Adrenal gland (tissue), 12 donors: ENCODE data around the gene TPRG1L. TPM values are rescaled to one million over a fixed set of nuclear protein-coding genes. Genes with fewer than 3 reads are reported as not detected.

Experiments
- DNase-seq, 7 donors: peaks; one replicate each; pipeline ENCODE4 v3.0.0-alpha.2; 2019 to 2020
- H3K27ac ChIP-seq, 5 donors: fragments of 200-600 bp; sonication (generic) in 4 of 5; 1 replicate in 3 of 5; 2 replicates in 2 of 5; pipeline versions ENCODE4 v1.5.1 to v1.8.0; 2016 to 2020; ENCODE audit warnings: mild to moderate bottlenecking in 1 of 5
- H3K27me3 ChIP-seq: fragments of 200-600 bp; 2 replicates; pipeline ENCODE4 v1.8.0; 2021
- H3K36me3 ChIP-seq, 2 donors: fragments of 200-600 bp; replicated peaks in 1 of 2; 1 replicate in 1 of 2; 2 replicates in 1 of 2; pipeline versions ENCODE4 v1.5.1 to v1.8.0; 2018 to 2022
- H3K4me1 ChIP-seq, 2 donors: fragments of 200-600 bp; replicated peaks in 1 of 2; 1 replicate in 1 of 2; 2 replicates in 1 of 2; pipeline versions ENCODE4 v1.5.1 to v1.8.0; 2018 to 2021
- H3K4me3 ChIP-seq, 4 donors: fragments of 200-600 bp; sonication (generic) in 3 of 4; one replicate each; pipeline ENCODE4 v1.5.1; 2016 to 2018
- H3K9me3 ChIP-seq, 3 donors: fragments of 200-600 bp; sonication (generic) in 1 of 3; replicated peaks in 1 of 3; 1 replicate in 2 of 3; 2 replicates in 1 of 3; pipeline versions ENCODE4 v1.5.1 to v1.8.0; 2016 to 2021
- CTCF ChIP-seq, 6 experiments: fragments of 450-650 bp in 4 of 6; fragments of 200-600 bp in 2 of 6; sonication (generic) in 1 of 6; IDR thresholded peaks; 1 replicate in 5 of 6; 2 replicates in 1 of 6; pipeline versions ENCODE4 v1.5.1 to v1.8.0; 2016 to 2021; ENCODE audit warnings: antibody characterized with exemption in 6 of 6, mild to moderate bottlenecking in 2 of 6, moderate library complexity in 1 of 6
- POLR2A ChIP-seq, 2 donors: fragments of 450-650 bp; IDR thresholded peaks; one replicate each; pipeline ENCODE4 v1.6.1; 2017; ENCODE audit warnings: antibody characterized with exemption in 2 of 2, mild to moderate bottlenecking in 2 of 2, moderate library complexity in 1 of 2
- WGBS, 4 donors: extraction: QIAGEN DNeasy Blood & Tissue Kit in 2 of 4; methylation state at CpG; one replicate each; pipeline versions ENCODE4 v1.1.5 to v1.1.7; 2013 to 2017; 5-methylcytosine and 5-hydroxymethylcytosine counted together
- intact Hi-C, 2 donors: fragments of 100-400 bp; cut with DNase I; formaldehyde crosslinking; loops; one replicate each; pipeline versions ENCODE4 v1.14.1 to v1.15.0; 2022 to 2023
- polyA plus RNA-seq, 3 donors: library from polyadenylated mRNA; stranded (reverse); fragments of 200-250 nt in 2 of 3; fragments of 350-450 nt in 1 of 3; fragmentation: Illumina TruSeq in 1 of 3; extraction: RNeasy Lipid Tissue Mini Kit (QIAGEN cat#74804) in 1 of 3; gene quantifications; one replicate each; pipeline ENCODE4 v1.2.3, GENCODE V29; 2013 to 2014
- total RNA-seq, 9 donors: library from RNA; depleted of rRNA in 4 of 9; stranded (reverse); fragments of >200 nt in 4 of 9; fragments of 120-200 nt in 1 of 9; fragmentation: NEBNext Ultra II Directional in 1 of 9; extraction: Animal tissue kit (Norgen Biotek cat#: 25700) in 1 of 9; gene quantifications; one replicate each; pipeline versions ENCODE4 v1.1.0 to v1.2.4, GENCODE V29; 2013 to 2023
- donor health status: healthy with polysubstance abuse.
- donor health status: Bipolar disorder and iron deficiency.
- donor health status: DM: yes; HTN: yes; CAD: no.
- donor health status: DM: no; HTN: no; CAD: no.
- donor health status: DM: no; HTN: no; CAD: no.
- donor health status: DM: yes; HTN: yes; CAD: no.

Gene TPRG1L
- total and polyA plus RNA-seq, 12 donors = 15.8 to 52.1 (median 41.4) TPM

GRCh38 chr1:3641816-3642215, 17.0 kb downstream of the TPRG1L start:
- no peak for DNase-seq
- intact Hi-C loops = no loop called here
- 94 to 97% (median 94%) methylated on average over 11 of the region's 11 CpGs for WGBS, 4 donors
- no peak overlapping the region for H3K27ac ChIP-seq
- no peaks in the 10 kb centered on the region for H3K9me3 ChIP-seq
- H3K4me1 ChIP-seq = no peaks in the 10 kb centered on the region
- peaks cover 0 to 28% of the 10 kb centered on the region in 2 donors for H3K36me3 ChIP-seq
- H3K27me3 ChIP-seq = no peaks in the 10 kb centered on the region
- TF ChIP-seq POLR2A (IDR thresholded peaks at IDR 0.05) = no peak
- TF ChIP-seq CTCF (IDR thresholded peaks at IDR 0.05) = no peak
- no peak overlapping the region for H3K4me3 ChIP-seq

GRCh38 chr1:3642919-3643675, 18.3 kb downstream of the TPRG1L start:
- intact Hi-C loops = no loop called here
- peaks cover 0 to 18% of the 10 kb centered on the region in 2 donors for H3K36me3 ChIP-seq
- no peaks in the 10 kb centered on the region for H3K9me3 ChIP-seq
- DNase-seq = no peak
- H3K27me3 ChIP-seq = no peaks in the 10 kb centered on the region
- 90 to 95% (median 92%) methylated on average over 27 to 41 of the region's 43 CpGs for WGBS, 4 donors
- H3K27ac ChIP-seq = no peak overlapping the region
- H3K4me3 ChIP-seq = no peak overlapping the region
- no peaks in the 10 kb centered on the region for H3K4me1 ChIP-seq
- TF ChIP-seq CTCF (IDR thresholded peaks at IDR 0.05) = no peak
- no peak for TF ChIP-seq POLR2A (IDR thresholded peaks at IDR 0.05)

GRCh38 chr1:3644273-3644672, 19.5 kb downstream of the TPRG1L start:
- H3K4me3 ChIP-seq = no peak overlapping the region
- WGBS, 4 donors = 89 to 93% (median 90%) methylated on average over 14 to 18 of the region's 25 CpGs
- no peak overlapping the region for H3K27ac ChIP-seq
- H3K36me3 ChIP-seq = peaks cover 0 to 12% of the 10 kb centered on the region in 2 donors
- H3K27me3 ChIP-seq = no peaks in the 10 kb centered on the region
- H3K4me1 ChIP-seq = peaks cover 5 to 8% of the 10 kb centered on the region in 2 donors
- H3K9me3 ChIP-seq = no peaks in the 10 kb centered on the region
- intact Hi-C loops = no loop called here
- DNase-seq = no peak
- TF ChIP-seq POLR2A (IDR thresholded peaks at IDR 0.05) = no peak
- TF ChIP-seq CTCF (IDR thresholded peaks at IDR 0.05) = no peak

- DNase-seq = no peak
- Histone ChIP-seq H3K27me3 (peaks cover under 1% of the 10 kb centered on the region), H3K27ac (no peak overlapping the region), H3K36me3 (peaks cover 0 to 12% of the 10 kb centered on the region in 2 donors), H3K4me1 (peaks cover 7 to 13% of the 10 kb centered on the region in 2 donors), H3K9me3 (no peaks in the 10 kb centered on the region), H3K4me3 (no peak overlapping the region)
- TF ChIP-seq POLR2A (IDR thresholded peaks at IDR 0.05) = no peak
- TF ChIP-seq CTCF (IDR thresholded peaks at IDR 0.05) = no peak
- intact Hi-C loops = no loop called here
- 94 to 96% (median 95%) methylated on average over 22 to 43 of the region's 43 CpGs for WGBS, 4 donors
Measured at GRCh38 chr1:3645247-3645646, 20.4 kb downstream of the TPRG1L start.
